GM19397 (cell line): Measurements from ENCODE around the gene FUT8.

Experiments
- ATAC-seq: cut with Tn5 transposase; IDR thresholded peaks from one replicate; pipeline ENCODE4 v1.9.1; 2021; ENCODE audit warnings: mild to moderate bottlenecking, moderate library complexity; ENCODE audit not compliant: unreplicated experiment

The FUT8 gene

DNA sequence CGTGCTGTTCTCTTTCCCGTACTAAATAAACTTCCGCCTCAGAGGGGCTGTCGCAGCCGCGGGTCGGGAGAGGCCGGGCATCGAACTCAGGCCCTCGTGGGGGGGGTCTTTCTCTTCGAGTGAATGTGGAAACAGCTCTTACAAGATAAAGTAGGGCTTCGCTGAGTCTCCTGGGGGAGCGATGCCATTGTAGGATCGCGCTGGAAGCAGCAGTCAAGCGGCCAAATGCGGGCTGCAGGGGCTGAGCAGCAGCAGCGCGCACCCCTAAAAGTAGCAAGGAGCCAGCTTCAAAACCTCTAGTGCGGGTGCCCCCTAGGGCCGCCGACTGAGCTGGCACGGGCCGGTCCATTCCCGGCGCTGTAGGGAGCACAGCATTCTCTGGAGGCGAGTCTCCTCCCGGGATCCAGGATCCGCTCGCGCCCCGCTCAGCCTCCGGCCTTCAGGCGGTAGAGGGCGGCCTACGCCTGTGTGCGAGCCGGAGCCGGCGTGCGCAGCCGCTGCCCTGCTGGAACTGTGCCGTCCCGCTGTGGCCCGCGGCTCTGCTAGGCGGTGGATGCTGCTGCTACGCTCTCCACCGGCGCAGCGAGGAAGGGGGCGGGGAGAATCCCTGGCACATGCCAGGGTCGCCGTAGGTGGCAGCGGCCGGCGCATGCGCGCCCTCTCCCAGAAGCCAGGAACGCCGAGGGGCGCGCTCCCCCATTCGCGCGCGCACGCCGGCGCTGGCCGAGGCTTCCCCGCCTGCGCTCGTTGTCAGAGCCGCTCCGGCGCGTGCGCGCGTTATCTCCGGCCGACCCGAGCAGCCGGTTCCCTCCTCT lies at the start of gene FUT8:
Gene FUT8, plus strand, starts transcription at position 699 of the 815 bp plus-strand sequence. CDS start 148,834 bp downstream, outside the sequence.
- ATAC-seq: peak; percentile 72

GRCh38 chr14:65366802-65367565 lies 45.5 kb upstream of the FUT8 start:
- no peak for ATAC-seq

- no peak for ATAC-seq
Measured at GRCh38 chr14:65369560-65369959, 43.0 kb upstream of the FUT8 start.

GRCh38 chr14:65370801-65371248 lies 41.7 kb upstream of the FUT8 start:
- no peak for ATAC-seq

GRCh38 chr14:65371784-65372183 lies 40.7 kb upstream of the FUT8 start:
- no peak for ATAC-seq

DNA sequence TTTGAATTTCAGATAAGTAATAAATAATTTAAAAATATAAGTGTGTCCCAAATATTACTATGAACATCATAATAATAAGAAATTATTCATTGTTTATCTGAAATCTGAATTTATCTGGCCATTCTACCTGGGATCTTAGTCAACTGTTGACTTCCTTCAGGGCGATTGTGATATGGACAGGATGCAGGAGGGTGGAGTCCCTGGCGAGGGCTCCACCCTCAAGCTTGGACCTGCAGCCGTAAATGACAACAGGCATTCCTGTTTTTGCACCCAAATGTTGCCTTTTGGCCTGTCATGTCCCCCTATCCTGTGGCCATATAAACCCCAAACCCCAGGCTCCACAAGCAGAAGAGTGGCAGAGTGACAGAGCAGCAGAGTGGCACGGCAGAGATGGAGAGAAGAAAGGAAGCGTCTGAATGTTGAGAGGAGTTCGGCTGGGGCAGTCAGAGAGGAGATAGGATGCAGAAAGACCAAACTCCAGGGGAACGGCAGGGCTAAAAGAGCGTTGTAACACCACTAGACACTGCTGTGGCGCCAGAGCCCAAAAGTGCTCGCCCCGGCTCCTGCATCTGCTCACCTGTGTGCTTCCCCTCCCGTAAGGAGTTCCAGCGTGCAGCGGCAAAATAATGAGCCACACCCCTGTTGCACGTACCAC lies 39.4 kb upstream of the FUT8 start:
- ATAC-seq: no peak

GRCh38 chr14:65373671-65374039 lies 38.9 kb upstream of the FUT8 start:
- ATAC-seq: no peak

DNA sequence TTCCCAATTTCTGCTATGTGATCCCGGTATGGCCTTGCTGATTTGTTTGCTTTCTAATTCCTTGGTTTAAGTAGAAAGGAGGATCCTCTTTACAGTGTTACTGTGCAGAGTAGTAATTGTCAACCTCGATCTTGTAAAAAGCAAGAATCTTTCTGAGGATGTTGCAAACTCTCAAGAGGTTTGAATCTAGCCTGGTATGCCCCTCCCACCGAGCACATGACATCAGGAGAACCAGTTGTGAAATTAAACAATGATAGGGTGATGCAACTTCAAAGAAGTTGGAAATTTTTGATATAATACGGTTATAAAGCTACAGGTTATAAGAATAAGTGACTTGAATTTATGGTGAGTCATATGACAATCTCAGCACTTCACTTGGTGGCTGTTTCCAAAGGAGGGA lies 35.0 kb upstream of the FUT8 start:
- ATAC-seq: no peak

DNA sequence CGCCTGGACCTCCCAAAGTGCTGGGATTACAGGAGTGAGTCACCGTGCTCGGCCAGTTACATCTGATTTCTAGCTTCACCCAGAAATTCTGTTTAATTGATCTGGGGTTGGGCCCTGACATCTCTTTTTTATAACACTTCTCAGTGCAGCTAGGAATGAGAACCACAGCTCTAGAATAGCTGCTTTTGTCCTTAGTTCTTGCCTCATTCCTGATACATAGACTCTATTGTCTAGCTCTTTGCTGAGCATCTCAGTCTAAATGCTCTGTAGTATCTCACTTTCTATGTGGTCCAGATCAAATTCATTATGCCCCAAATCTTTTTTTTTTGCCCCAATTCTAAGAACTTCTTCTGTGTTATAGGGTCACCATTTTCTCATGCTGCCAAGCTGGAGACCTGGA lies 29.9 kb upstream of the FUT8 start:
- no peak for ATAC-seq

DNA sequence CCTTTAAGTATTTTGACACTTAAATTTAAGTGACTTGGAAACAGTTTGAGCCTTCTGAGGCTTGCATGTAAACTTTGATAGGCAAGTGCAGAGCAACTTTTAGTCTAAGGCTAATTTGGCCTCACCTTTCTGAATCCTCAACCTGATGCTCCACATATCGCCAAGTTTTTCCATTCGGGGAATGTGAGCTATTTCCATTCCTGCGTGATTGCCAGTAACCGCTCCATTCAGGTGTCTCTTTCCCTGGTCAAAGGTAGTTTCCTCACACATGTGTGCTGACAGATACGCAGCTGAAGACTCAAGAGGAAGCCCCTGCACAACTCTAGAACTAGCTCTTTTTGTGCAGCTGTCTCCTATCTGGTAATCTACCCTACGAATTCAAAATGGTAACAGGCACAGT lies 25.4 kb upstream of the FUT8 start:
- ATAC-seq: no peak

DNA sequence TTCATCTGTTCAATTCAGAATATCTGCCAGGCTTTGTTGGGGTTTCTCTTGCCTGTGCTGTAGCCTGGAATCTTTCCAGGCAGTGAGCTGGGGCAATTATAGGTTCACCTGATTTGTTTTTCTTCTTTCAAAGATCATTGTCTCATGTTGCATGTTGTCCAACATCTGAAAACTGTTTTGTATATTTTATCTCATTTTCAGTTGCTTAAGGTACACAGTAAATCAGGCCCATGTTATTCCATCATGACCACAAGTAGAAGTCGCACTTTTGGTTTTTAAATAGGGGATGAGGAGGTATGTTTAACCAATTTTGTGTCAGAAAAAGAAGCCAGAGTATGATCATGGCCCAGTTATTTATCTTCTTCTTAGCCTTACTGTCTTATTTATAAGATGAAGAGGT lies 24.9 kb upstream of the FUT8 start:
- ATAC-seq: no peak

- ATAC-seq: no peak
Measured at GRCh38 chr14:65392296-65392695, 20.2 kb upstream of the FUT8 start.

GRCh38 chr14:65396082-65396910 lies 16.2 kb upstream of the FUT8 start:
- no peak for ATAC-seq

- ATAC-seq: no peak
Measured at GRCh38 chr14:65403231-65403630, 9.3 kb upstream of the FUT8 start.

DNA sequence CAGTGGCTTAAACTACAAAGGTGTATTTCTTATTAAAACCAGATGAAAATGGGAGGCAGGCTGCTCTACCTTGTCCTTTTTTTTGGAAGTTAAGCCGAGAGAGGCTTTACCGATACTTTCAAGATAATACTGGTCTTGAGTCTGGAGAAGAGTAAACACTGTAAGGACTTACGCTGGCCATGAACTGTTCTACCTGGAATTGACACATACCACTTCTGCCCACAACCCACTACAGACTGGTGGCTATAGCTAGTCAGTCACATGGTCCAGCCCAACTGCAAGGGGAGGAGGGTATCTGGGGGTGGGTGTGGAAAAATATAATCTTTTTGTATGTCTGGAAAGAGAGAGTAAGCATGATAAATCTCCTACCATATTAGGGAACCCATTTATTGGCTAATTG lies 4.4 kb upstream of the FUT8 start:
- no peak for ATAC-seq

- ATAC-seq: no peak
Measured at GRCh38 chr14:65410640-65411039, 1.9 kb upstream of the FUT8 start.

- peak; percentile 64 for ATAC-seq
Measured at GRCh38 chr14:65411656-65412031, 886 bp upstream of the FUT8 start.

GRCh38 chr14:65412856-65413738 lies 567 bp downstream of the FUT8 start:
- peak; percentile 42 for ATAC-seq

- ATAC-seq: no peak
Measured at GRCh38 chr14:65413739-65414045, 1.2 kb downstream of the FUT8 start.

DNA sequence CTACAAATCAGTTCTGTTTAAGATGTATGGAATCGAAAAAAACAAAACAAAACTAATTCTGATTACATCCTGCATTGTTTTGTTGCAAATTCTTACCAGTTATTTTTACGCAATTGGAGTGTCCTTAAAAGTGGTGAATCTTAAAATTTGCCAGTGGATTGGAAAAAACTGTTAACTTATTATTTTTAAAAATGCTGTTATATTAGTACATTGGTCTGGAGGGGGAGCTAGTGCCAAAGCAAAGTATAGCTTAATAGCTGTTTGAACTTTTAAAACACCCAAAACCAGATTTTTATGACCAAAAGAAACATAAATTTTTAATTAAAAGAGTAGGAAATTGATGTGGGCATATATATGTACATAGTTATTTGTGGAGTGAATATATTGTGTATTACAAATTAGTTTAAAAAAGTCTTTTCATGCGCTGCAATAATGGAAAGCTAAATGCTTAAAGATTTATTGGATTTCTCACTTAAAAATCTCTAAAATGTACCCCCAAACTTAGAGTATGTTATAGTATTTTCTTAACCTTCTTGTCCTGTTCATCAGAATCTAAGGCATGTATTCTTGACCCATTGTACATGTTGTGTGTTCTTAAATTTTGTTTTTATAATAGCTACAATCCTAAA lies 2.5 kb downstream of the FUT8 start:
- no peak for ATAC-seq
